PC-9 (cell line): Measurements from ENCODE around the gene LINGO1.

Experiments used
- CTCF ChIP-seq: fragments of 200-600 bp; sonication (generic); conservative IDR thresholded peaks from 2 replicates; pipeline ENCODE4 v1.6.1; 2017; ENCODE audit warnings: mixed run types, antibody characterized with exemption, mild to moderate bottlenecking, moderate library complexity
- EZH2 ChIP-seq: fragments of 200-600 bp; sonication (generic); IDR thresholded peaks from 2 replicates; pipeline ENCODE4 v1.8.0; 2017; ENCODE audit warnings: antibody characterized with exemption, low read depth

- TF ChIP-seq CTCF = no peak
- no peak for TF ChIP-seq EZH2
These were observed 13.5 kb upstream of the LINGO1 start for GRCh38 chr15:77646104-77646694.
